NCI-H2081 treated with DMSO at 0.1 percent for 48 hours (cell line): ENCODE measurements around the gene GFI1.
"Not testable (repeated sequence)": the region's sequence is repeated elsewhere in the genome, so short reads cannot be mapped to it uniquely, and the experiment has no call there.

ENCODE experiments used
- DNase-seq: peaks from one replicate; lab custom pipeline; 2025; lab: John Stamatoyannopoulos, UW

GFI1 gene

DNA sequence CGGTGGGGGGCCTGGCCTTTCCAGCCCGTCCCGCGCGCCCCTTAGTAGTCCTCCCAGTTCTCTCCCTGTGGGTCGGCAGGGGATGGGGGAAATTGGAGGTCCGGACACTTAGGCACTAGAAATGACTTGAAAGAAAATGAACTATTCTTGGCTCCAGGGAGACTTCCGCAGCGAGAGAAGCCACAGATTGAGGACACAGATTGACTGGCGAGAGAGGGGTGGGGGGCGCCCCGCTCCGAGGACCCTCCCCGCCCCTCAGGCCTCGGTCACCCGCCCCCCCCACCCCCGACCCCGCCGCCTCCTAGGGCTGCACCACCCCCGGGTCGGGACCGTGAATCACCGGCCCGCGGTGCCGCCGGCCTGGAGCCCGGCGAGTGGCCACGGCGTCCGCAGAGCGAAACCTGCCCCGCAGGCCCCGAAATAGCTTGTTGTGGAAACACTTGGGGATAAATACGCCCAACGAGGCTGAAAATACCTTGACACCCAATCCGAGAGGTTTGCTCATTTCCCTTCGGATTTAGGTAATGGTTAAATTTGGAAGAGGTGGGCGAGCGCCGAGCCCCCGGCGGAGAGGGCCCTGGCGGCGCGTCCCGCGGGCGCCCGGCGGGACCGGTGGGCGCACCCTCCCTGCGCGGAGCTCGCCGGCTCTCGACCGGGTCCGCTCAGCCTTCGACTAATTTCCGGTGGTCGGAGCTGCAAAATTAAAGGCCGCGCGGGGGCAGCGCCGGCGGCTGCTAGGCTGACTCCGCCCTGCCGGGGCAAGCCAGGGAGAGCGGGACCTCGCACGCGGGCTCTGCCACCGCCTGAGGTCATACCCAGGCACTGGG lies at the start of gene GFI1:
TSS of gene GFI1 (minus strand) at position 675 of the 827 bp plus-strand sequence. CDS start 3,438 bp downstream, outside the sequence.
- no peak for DNase-seq

DNA sequence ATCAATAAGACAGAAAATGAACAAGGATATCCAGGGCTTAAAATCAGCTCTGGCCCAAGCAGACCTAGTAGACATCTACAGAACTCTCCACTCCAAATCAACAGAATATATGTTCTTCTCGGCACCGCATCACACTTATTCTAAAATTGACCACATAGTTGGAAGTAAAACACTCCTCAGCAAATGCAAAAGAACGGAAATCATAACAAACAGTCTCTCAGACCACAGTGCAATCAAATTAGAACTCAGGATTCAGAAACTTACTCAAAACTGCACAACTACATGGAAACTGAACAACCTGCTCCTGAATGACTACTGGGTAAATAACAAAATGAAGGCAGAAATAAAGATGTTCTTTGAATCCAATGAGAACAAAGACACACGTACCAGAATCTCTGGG lies 45.6 kb upstream of the GFI1 start:
- DNase-seq, result not testable (repeated sequence)

GRCh38 chr1:92531939-92532338 lies 45.2 kb upstream of the GFI1 start:
- not testable (repeated sequence) for DNase-seq

- DNase-seq, result no peak
Observed at GRCh38 chr1:92527670-92528069, 40.9 kb upstream of the GFI1 start.

DNA sequence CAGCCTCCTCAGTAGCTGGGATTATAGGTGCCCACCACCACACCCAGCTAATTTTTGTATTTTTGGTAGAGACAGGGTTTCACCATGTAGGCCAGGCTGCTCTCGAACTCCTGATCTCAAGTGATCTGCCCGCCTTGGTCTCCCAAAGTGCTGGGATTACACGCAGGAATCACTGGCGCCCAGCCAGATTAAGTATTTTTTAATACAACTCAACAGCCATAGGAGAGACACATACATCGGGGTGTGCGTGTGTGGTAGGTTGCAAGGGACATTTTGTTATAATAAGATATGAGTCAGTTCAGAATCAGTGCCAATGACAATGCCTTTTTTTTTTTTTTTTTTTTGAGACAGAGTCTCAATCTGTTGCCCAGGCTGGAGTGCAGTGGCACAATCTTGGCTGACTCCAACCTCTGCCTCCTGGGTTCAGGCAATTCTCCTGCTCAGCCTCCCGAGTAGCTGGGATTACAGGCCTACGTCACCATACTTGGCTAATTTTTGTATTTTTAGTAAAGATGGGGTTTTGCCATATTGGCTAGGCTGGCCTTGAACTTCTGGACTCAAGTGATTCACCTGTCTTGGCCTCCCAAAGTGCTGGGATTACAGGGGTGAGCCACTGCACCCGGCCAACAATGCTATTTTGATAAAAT lies 38.3 kb upstream of the GFI1 start:
- not testable (repeated sequence) for DNase-seq

DNA sequence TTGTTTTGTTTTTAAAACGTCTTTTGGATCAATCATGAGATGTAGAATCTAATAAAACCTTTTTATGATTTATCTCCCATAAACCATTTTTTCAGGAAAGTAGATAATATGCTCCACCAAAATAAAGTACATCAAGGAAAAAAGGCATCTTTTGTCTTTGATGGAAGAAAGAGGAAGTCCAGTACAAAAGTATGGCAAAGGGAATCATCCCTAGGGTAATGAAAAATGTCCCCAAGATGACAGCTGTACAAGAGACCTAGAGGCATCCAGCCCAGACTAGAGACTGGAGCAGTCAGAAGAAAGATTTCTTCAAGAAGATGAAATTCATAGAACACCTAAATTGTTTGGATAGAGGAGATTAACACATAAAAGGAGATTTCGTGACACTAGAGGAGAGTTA lies 32.3 kb upstream of the GFI1 start:
- no peak for DNase-seq

GRCh38 chr1:92516574-92516973 lies 29.8 kb upstream of the GFI1 start:
- no peak for DNase-seq

GRCh38 chr1:92515796-92516201 lies 29.1 kb upstream of the GFI1 start:
- no peak for DNase-seq

- no peak for DNase-seq
Observed at GRCh38 chr1:92511541-92511940, 24.8 kb upstream of the GFI1 start.

- no peak for DNase-seq
Observed at GRCh38 chr1:92509619-92510018, 22.9 kb upstream of the GFI1 start.

DNA sequence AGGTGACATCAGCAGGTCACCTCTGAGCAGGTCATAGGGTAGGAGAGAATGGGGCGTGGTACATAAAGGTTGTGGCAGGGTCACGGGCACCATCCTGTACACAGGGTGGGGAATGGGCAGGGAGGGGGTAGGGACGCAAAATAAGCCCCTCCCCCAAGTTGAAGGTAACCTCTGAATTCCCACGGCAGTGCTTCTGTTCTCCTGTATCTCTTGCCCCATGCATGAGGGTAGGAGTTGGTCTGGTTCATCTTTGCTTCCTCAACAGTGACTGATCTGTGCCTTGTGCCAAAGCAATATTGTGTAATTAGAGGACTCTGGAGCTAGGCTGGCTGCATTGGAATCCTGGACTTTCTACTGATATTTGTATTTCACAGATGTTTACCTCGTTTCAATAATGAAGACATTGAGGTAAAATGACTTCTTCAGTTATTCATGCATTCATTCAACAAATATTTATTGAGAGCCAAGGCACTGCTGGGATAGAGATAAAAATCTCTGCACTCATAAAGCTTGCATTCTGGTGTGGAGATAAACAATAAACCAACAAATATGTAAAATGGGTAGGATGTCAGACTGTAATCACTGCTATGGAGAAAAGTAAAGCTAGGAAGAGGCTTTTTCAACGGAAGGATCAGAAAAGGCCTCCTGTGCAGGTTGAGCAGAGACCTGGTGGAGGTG lies 18.4 kb upstream of the GFI1 start:
- DNase-seq, result no peak

GRCh38 chr1:92504291-92505014 lies 17.7 kb upstream of the GFI1 start:
- DNase-seq, result no peak

- no peak for DNase-seq
Observed at GRCh38 chr1:92503926-92504285, 17.2 kb upstream of the GFI1 start.

DNA sequence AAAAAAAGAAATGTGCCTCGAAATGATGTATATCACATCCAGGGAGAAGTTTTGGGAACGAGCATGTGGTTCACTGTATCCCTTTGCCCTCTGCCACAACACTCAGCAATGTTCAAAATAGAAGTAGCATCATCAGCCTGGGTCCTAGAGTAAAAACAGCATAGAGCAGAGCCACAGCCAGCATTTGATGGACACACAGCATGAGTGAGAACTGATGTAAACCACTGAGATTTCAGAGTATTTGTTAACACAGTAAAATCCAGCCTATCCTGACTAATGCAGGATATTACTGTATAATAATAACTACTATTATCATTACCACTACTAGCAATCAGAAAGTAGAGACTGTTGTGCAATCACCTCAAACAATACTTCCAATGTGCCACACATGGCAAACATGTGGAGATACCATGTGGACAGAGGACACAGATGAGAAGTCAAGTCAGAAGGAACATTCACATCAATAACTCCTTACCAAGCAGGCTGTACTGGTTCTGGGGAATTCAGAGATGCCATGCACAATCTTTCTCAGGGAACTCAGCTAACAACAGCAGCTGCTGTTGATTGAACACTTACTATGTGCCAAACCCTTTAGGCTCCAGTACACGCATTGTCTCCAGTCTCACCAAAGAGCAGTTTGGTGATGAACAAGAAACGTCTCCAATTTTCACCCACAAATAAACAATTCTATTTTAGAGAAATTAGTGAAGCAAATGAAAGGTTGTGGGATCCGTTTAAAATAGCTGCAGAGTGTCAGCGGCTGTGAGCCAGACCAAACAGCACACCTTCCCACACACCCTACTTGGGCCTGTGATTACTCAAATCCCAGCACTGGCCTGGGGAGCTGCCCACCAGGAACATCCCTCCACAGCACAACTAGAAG lies 16.6 kb upstream of the GFI1 start:
- DNase-seq, result no peak

DNA sequence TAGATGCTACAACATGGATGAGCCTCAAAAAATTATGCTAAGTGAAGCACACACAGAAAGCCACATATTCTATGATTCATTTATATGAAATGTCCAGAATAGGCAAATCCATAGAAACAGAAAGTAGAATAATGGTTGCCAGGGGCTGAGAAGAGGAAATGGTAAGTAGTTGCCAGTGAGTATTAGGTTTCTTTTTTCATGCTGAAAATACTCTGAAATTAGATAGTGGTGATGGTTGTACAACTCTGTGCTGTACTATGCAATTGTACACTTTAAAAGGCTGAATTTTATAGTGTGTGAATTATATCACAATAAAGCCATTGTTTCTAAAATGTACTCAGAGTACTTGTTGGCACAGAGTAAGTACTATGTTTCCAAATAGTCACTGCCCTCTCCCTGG lies 15.5 kb upstream of the GFI1 start:
- no peak for DNase-seq

DNA sequence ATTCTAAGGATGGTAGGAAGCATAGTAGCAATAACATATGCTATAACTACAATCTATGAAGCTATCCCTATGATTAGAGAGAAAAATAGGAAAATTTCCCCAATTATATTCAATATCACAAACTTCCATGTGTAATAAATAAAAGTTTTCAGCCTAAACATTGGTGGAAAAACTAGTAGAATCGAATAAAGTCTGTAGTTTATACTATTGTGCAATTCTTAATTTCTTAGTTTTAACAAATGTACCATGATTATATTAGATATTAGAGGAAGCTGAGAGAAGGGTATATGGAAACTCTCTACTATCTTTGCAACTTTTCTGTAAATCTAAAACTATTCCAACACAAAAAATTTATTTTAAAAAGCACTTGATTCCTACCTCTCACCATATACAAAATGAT lies 13.8 kb upstream of the GFI1 start:
- DNase-seq, result no peak

- DNase-seq, result no peak
Observed at GRCh38 chr1:92495392-92496063, 8.8 kb upstream of the GFI1 start.

DNA sequence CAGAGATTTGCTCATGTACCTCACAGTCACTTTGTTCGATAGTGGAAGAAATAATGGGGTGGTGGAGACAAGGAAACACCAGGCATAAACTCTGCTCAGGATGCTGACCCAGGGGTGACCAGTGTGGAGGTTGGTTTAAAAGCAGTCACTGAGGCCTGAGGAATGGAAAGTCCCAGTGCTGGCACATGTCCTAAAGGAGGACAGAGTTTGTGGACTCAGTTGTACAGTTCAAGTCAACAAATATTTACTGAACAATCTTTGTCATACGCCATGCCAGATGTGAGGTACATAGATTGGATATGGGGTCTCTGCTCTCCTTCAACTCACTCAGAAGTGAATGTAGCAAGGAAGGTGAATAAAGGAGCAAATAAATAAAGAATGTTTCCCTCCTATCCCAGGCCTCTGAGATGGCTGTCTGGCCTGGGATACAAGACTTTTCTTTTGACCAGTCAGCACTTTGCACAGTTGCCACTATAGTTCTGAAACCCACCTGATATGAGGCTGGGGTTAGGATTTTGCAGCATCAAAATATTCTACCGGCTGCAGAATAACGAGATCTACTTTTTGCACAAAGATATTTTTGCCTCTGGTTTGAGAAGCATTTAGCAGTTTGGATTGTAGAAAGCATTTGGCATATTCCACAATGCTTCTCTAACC lies 7.9 kb upstream of the GFI1 start:
- DNase-seq, result no peak

DNA sequence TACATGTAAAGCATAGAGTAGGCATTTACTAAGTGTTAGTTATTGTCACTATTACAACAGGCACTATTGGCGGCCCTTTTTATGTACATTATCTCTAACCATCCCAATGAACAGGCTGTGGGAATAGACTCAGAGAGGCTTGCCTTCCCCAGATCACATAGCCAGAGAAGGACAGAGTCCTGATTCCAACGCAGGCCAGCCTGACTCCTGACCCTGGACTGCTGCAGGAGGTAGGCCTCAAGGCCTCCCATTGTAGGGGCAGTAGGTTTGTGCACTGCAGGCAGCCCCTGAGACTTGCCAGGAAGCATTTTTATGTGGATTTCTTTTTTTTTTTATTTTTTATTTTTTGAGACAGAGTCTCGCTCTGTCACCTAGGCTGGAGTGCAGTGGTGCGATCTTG lies 6.4 kb upstream of the GFI1 start:
- DNase-seq, result no peak

DNA sequence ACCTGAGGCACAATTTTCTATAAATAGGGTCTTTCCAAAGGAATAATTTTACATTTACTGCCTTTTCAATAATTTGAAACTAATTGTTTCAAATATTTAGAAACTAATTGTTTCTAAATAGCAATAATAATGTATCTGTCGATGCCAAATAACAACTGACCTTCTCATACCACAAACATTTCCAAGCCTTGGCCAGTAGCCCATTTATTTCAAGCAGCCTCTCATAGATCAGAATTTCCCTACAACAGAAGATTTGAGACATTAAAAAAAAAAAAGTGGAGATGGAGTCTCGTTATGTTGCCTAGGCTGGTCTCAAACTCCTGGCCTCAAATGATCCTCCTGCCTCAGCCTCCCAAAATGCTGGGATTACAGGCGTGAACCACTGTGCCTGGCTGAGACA lies 2.1 kb upstream of the GFI1 start:
- DNase-seq, result no peak
